ENCODE measurements around the gene RNF17.

RNF17 gene

GRCh38 chr13:24863748-24864540 is 100.0 kb downstream of the RNF17 start:
- CTCF ChIA-PET = interaction anchor here (1.0 kb wide), 1 partner anchor 104 kb away, joined by 4 read pairs; no protein-coding TSS in a partner anchor
- TF ChIP-seq, protein P1, sequence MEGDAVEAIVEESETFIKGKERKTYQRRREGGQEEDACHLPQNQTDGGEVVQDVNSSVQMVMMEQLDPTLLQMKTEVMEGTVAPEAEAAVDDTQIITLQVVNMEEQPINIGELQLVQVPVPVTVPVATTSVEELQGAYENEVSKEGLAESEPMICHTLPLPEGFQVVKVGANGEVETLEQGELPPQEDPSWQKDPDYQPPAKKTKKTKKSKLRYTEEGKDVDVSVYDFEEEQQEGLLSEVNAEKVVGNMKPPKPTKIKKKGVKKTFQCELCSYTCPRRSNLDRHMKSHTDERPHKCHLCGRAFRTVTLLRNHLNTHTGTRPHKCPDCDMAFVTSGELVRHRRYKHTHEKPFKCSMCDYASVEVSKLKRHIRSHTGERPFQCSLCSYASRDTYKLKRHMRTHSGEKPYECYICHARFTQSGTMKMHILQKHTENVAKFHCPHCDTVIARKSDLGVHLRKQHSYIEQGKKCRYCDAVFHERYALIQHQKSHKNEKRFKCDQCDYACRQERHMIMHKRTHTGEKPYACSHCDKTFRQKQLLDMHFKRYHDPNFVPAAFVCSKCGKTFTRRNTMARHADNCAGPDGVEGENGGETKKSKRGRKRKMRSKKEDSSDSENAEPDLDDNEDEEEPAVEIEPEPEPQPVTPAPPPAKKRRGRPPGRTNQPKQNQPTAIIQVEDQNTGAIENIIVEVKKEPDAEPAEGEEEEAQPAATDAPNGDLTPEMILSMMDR (IDR thresholded peaks at IDR 0.05; ENCODE audit: insufficient read depth, low read length, missing control alignments) = no peak
- DNase-seq (ENCODE audit: low read depth, low spot score) = no peak
- H3K4me3 ChIP-seq (ENCODE audit: low read depth, low read length) = no peak overlapping the region
- POLR2A ChIA-PET = no interaction called here

DNA sequence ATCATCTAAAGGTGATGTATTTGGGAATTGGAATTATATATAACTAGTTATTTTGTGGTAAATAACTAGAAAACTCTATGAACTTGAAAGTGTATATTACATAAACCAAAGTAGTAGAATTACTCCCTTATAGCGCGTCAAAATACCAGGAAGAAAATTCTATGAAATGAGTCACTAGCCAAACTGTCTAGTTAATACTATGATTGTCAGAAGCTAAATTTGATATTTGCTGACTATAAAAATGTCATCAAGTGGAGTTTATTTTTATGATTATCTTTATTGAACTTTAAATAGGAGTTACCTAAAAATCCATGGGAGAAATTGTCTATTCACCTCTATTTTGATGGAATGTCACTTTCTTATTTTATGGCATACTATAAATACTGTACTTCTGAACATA is 100.6 kb downstream of the RNF17 start:
- TF ChIP-seq, protein P1 (IDR thresholded peaks at IDR 0.05; ENCODE audit: insufficient read depth, low read length, missing control alignments) = no peak
- DNase-seq (ENCODE audit: low read depth, low spot score) = no peak
- H3K4me3 ChIP-seq (ENCODE audit: low read depth, low read length) = no peak overlapping the region
- POLR2A ChIA-PET = no interaction called here
- CTCF ChIA-PET = no interaction called here

GRCh38 chr13:24865163-24865953 is 101.4 kb downstream of the RNF17 start:
- DNase-seq (ENCODE audit: low read depth, low spot score) = no peak

DNA sequence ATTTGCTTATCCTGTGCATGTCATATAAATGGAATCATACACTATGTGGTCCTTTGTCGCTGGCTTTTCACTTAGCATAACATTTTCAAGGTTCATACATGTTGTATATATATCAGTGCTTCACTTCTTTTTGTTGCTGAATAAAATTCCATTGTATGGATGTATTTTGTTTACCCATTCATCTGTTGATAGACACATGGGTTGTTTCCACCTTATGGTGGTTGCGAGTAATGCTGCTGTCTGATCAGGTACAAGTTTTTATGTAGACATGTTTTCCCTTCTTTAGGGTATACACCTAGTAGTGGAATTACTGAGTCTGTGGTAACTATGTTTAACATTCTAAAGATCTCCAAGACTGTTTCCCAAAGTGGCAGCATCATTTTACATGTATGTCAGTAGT is 102.5 kb downstream of the RNF17 start:
- TF ChIP-seq, protein P1 (IDR thresholded peaks at IDR 0.05; ENCODE audit: insufficient read depth, low read length, missing control alignments) = no peak
- POLR2A ChIA-PET = no interaction called here
- CTCF ChIA-PET = interaction anchor here (0.7 kb wide), 1 partner anchor 9 kb away, joined by 3 read pairs; no protein-coding TSS in a partner anchor
- H3K4me3 ChIP-seq (ENCODE audit: low read depth, low read length) = no peak overlapping the region
- no peak for DNase-seq (ENCODE audit: low read depth, low spot score)

More at GRCh38 chr13:24865163-24865953, 101.4 kb downstream of the RNF17 start:
- ChIA-PET POLR2A (no interaction called here), CTCF (interaction anchor here (0.7 to 1.2 kb wide), 3 partner anchors 10 to 130 kb away, joined by 3 to 6 read pairs (median 3); no protein-coding TSS in a partner anchor)
- TF ChIP-seq, protein P1 (IDR thresholded peaks at IDR 0.05; ENCODE audit: insufficient read depth, low read length, missing control alignments) = no peak
- H3K4me3 ChIP-seq (ENCODE audit: low read depth, low read length) = no peak overlapping the region

DNA sequence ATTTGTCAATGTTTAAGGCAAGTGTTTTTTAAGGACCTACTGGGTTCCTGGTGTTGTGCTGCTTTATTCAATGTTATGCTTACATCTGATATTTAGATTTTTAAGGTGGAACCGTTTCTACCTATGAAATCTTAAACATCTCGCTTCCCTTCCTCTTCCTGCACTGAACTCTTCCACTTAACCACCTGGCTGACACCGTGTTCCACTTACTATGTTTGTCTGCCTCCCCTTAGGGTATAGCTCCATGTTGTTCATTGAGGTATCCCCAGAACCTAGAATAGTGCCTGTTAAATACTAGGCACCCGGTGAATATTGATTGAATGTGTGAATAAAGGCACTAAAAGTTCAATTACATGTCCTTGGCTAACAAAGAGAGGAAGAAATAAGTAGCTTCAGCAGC is 104.9 kb downstream of the RNF17 start:
- H3K4me3 ChIP-seq (ENCODE audit: low read depth, low read length) = no peak overlapping the region
- TF ChIP-seq, protein P1 (IDR thresholded peaks at IDR 0.05; ENCODE audit: insufficient read depth, low read length, missing control alignments) = no peak
- no peak for DNase-seq (ENCODE audit: low read depth, low spot score)
- ChIA-PET POLR2A (no interaction called here), CTCF (no interaction called here)

DNA sequence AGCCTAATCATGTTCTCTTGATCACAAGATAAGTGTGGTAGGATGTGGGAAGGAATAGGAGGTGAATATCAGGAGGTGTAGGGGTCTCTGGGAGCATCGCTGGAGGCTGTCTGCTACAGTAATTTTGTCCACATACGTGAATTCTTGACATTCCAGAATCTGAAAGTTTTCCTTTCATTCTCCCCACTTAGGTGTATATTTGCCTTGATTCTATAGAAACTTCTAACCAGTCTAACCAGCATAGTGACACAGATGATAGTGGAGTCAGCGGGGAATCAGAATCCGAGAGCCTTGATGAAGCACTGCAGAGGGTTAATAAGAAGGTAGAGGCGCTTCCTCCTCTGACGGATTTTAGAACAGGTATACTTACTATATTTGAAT is 106.4 kb downstream of the RNF17 start:
- CTCF ChIA-PET = no interaction called here
- TF ChIP-seq, protein P1 (IDR thresholded peaks at IDR 0.05; ENCODE audit: insufficient read depth, low read length, missing control alignments) = no peak

More for the DNA sequence above, 106.4 kb downstream of the RNF17 start:
- POLR2A ChIA-PET = no interaction called here
- DNase-seq (ENCODE audit: low read depth, low spot score) = no peak
- no peak overlapping the region for H3K4me3 ChIP-seq (ENCODE audit: low read depth, low read length)
